GM10248 (cell line): ENCODE data around the gene ANKRD13B.

Experiments used
- CTCF ChIA-PET: fragments of 300-600 bp; sonication (Branson Sonifier 250); formaldehyde crosslinking; extraction: SDS; loops from one replicate; lab custom pipeline; 2021; ENCODE audit warnings: antibody characterized with exemption; lab: Yijun Ruan, JAX
- POLR2A ChIA-PET: fragments of 350-650 bp; sonication (Branson Sonifier 250); formaldehyde crosslinking; extraction: SDS; loops from one replicate; lab custom pipeline; 2020; ENCODE audit warnings: antibody characterized with exemption; lab: Yijun Ruan, JAX
- DNase-seq: peaks from one replicate; pipeline ENCODE4 v3.0.0; 2012; ENCODE audit errors: extremely low spot score
- CTCF ChIP-seq: IDR thresholded peaks from 2 replicates; pipeline ENCODE4 v1.5.1; 2012; ENCODE audit warnings: mild to moderate bottlenecking, low read depth; ENCODE audit errors: extremely low read depth, missing control alignments, control extremely low read depth

Gene ANKRD13B

GRCh38 chr17:29652976-29653375 lies 60.0 kb downstream of the ANKRD13B start:
- CTCF ChIA-PET: interaction anchor here (1.1 to 4.1 kb wide), 7 partner anchors 9 to 127 kb away, joined by 3 to 21 read pairs (median 5); no protein-coding TSS in a partner anchor
- POLR2A ChIA-PET: no interaction called here
- no peak for DNase-seq
- no peak for TF ChIP-seq CTCF

DNA sequence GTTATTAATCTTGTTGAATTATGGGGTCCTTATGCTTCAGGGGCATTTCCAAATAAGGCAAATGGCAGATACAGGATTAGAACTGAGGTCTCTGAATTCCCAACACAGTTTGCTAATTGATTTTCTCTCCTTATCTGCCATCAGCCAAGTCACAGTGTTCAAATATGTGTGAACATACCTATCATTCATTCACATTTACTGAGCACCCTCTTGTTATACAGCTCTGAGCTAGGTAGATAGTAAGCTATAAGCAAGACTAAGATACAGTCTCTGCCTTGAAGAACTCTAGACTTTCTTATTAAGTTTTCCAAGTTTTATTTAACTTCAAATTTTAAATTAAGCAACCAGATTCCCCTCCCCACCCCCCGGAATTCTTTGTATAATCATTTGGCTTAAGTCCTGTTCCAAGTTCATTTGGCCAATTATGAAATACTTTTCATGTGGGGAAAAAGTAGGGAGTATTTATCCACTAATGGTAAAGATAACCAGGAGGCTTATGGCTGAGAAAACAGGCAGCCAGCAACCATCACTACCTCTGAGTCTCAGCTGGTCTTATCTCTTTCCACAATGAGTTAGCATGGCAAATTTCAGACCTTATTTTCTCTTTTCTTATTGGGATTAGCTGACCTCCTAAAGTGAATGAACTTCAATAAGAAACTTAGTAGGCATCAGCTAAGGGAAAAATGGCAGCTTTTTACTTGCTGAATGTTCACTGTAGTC lies 61.2 kb downstream of the ANKRD13B start:
- ChIA-PET CTCF (interaction anchor here (0.6 to 4.1 kb wide), 10 partner anchors 9 to 276 kb away, joined by 3 to 21 read pairs (median 4); partner anchors contain the start of gene SSH2), POLR2A (no interaction called here)
- no peak for DNase-seq
- TF ChIP-seq CTCF: no peak

DNA sequence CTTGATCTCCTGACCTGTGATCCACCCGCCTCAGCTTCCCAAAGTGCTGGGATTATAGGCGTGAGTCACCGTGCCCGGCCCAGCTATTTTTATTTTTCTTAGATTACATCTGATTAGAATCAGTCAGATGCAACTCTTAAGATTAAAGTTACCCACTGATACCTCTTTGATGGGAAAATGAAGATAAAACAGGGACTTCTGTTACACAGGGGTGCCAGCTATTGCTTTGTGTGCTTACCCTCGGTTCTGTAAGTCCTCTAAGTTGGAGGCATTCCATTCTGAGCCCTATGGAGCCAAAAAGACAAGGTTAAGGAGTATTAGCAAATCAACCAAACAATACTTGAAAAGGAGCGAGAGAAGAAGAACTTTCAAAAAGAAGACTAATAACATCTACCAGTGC lies 62.4 kb downstream of the ANKRD13B start:
- CTCF ChIA-PET: interaction anchor here (0.6 to 4.1 kb wide), 7 partner anchors 12 to 124 kb away, joined by 3 to 21 read pairs (median 4); no protein-coding TSS in a partner anchor
- DNase-seq: no peak
- POLR2A ChIA-PET: interaction anchor here (0.5 kb wide), 1 partner anchor 67 kb away, joined by 5 read pairs; no protein-coding TSS in a partner anchor
- no peak for TF ChIP-seq CTCF

GRCh38 chr17:29659155-29659554 lies 66.2 kb downstream of the ANKRD13B start:
- ChIA-PET POLR2A (no interaction called here), CTCF (interaction anchor here (0.9 to 1.6 kb wide), 5 partner anchors 9 to 120 kb away, joined by 3 to 5 read pairs (median 3); no protein-coding TSS in a partner anchor)
- TF ChIP-seq CTCF: no peak
- DNase-seq: no peak

- ChIA-PET CTCF (no interaction called here), POLR2A (no interaction called here)
Observed at GRCh38 chr17:29661213-29661612, 68.3 kb downstream of the ANKRD13B start.

DNA sequence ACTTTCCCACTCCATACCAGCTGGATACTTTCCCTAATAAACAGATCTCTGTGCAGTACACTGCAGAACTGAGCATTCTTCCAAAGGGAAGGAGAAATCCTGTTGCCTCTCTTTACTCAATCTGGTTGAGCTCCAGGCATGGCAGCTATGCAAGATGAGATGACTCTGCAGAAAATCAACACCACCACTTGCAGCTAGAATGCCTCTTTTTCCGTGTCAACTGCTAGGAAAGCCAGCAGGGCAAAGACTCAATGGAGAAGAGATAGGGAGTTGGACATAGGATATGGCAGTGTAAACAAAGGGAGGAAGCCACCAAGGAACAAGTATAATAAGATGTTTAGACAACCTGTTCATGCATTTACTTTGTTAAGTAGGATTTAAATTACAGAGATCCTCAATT lies 70.2 kb downstream of the ANKRD13B start:
- DNase-seq: no peak
- TF ChIP-seq CTCF: no peak
- ChIA-PET POLR2A (no interaction called here), CTCF (interaction anchor here (1.0 to 1.2 kb wide), 5 partner anchors 9 to 116 kb away, joined by 3 to 6 read pairs (median 4); no protein-coding TSS in a partner anchor)

More at GRCh38 chr17:29661213-29661612, 68.3 kb downstream of the ANKRD13B start:
- no peak for TF ChIP-seq CTCF
- DNase-seq: no peak
